ENCODE measurements around the gene MAPK8. TPM values are rescaled to one million over a fixed set of nuclear protein-coding genes. Genes with fewer than 3 reads are reported as not detected.

The MAPK8 gene
- total RNA-seq, 1 donor from 2014 or later, result 47.4 TPM

DNA sequence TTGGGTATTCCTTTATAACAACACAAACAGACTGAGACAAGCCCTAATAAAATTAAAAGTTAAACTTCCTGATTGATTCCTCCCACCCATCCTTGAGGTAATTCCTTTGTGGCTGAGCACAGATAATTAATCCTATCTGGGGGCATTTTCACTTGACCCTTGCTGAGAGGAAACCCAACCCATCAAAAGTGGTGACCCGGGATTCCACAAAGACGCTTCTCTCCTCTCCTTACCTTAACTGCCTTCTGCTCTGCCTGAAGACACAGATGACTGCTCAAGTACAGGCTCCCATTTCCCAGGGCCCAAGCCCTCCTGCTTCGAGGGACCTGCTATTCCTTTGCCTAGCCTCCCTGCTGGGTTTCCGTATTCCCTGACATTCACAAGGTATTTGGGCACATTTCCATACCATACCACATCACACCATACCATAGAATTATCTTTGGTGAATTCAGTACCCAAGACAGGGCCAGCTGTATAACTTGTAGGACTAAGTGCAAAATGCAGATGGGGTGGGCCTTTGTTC lies 9.8 kb upstream of the MAPK8 start:
- H3K36me3 Mint-ChIP-seq (ENCODE audit: low read depth, unreplicated experiment), result no peaks in the 10 kb centered on the region
- no peaks in the 10 kb centered on the region for H3K36me3 ChIP-seq (ENCODE audit: insufficient read depth, low read length)
- TF ChIP-seq, protein P1, sequence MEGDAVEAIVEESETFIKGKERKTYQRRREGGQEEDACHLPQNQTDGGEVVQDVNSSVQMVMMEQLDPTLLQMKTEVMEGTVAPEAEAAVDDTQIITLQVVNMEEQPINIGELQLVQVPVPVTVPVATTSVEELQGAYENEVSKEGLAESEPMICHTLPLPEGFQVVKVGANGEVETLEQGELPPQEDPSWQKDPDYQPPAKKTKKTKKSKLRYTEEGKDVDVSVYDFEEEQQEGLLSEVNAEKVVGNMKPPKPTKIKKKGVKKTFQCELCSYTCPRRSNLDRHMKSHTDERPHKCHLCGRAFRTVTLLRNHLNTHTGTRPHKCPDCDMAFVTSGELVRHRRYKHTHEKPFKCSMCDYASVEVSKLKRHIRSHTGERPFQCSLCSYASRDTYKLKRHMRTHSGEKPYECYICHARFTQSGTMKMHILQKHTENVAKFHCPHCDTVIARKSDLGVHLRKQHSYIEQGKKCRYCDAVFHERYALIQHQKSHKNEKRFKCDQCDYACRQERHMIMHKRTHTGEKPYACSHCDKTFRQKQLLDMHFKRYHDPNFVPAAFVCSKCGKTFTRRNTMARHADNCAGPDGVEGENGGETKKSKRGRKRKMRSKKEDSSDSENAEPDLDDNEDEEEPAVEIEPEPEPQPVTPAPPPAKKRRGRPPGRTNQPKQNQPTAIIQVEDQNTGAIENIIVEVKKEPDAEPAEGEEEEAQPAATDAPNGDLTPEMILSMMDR (IDR thresholded peaks at IDR 0.05; ENCODE audit: insufficient read depth, low read depth, low read length), result no peak
- no peak for TF ChIP-seq EZH2 (IDR thresholded peaks at IDR 0.05; ENCODE audit: insufficient read depth, low read length)
- FAIRE-seq (no peak), DNase-seq (ENCODE audit: low read depth) (no peak)
- no peak overlapping the region for H3K9ac ChIP-seq (ENCODE audit: low read length)
- H3K27me3 Mint-ChIP-seq (ENCODE audit: low read depth, unreplicated experiment), result peaks cover 29% of the 10 kb centered on the region
- no peaks in the 10 kb centered on the region for H3K79me2 ChIP-seq (ENCODE audit: insufficient read depth, low read length)
- no peak overlapping the region for H3K27ac Mint-ChIP-seq (ENCODE audit: unreplicated experiment)
- H3K27ac ChIP-seq (ENCODE audit: low read depth, low read length), result no peak overlapping the region
- no peaks in the 10 kb centered on the region for H3K4me1 ChIP-seq (ENCODE audit: insufficient read depth, low read length)
- peaks cover 1% of the 10 kb centered on the region for H3K9me3 Mint-ChIP-seq (ENCODE audit: unreplicated experiment)
- no peaks in the 10 kb centered on the region for H3K4me1 Mint-ChIP-seq (ENCODE audit: low read depth, unreplicated experiment)
- no peaks in the 10 kb centered on the region for H4K20me1 ChIP-seq (ENCODE audit: insufficient read depth, low read length)
- no peak overlapping the region for H2AFZ ChIP-seq (ENCODE audit: low read depth, low read length)
- no peak overlapping the region for H3K4me2 ChIP-seq (ENCODE audit: low read length)
- no peak overlapping the region for H3K4me3 ChIP-seq (ENCODE audit: insufficient read depth, low read depth, low read length)
- H3K9me3 ChIP-seq (ENCODE audit: insufficient read depth, low read depth, low read length), result no peaks in the 10 kb centered on the region
- peaks cover 8% of the 10 kb centered on the region for H3K27me3 ChIP-seq (ENCODE audit: insufficient read depth, low read length)
- no peak overlapping the region for H3K4me3 Mint-ChIP-seq (ENCODE audit: unreplicated experiment)

DNA sequence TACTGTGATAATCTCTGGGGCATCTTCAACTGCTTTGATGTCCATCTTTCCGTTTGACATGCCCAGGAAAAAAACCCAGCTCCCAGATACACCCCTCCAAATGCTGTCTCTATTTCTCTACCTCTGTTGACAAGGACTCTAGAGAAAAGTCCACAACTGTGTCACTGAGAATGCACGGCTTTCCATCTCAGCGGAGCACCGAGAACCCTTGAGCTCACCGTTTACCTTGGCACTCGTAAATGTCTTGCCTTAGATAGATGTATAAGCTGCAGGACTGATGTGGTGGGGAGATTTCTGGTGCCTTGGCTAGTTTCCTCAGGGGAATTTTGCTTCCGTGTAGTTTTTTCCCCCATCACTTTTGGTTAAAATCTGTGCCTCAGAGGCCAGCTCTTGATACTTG lies 7.4 kb upstream of the MAPK8 start:
- Mint-ChIP-seq H3K4me1 (ENCODE audit: low read depth, unreplicated experiment) (no peaks in the 10 kb centered on the region), H3K27ac (ENCODE audit: unreplicated experiment) (no peak overlapping the region), H3K4me3 (ENCODE audit: unreplicated experiment) (no peak overlapping the region), H3K36me3 (ENCODE audit: low read depth, unreplicated experiment) (no peaks in the 10 kb centered on the region), H3K9me3 (ENCODE audit: unreplicated experiment) (peaks cover 1% of the 10 kb centered on the region), H3K27me3 (ENCODE audit: low read depth, unreplicated experiment) (peaks cover 39% of the 10 kb centered on the region)
- Histone ChIP-seq H3K4me3 (ENCODE audit: insufficient read depth, low read depth, low read length) (no peak overlapping the region), H3K27ac (ENCODE audit: low read depth, low read length) (no peak overlapping the region), H3K4me1 (ENCODE audit: insufficient read depth, low read length) (no peaks in the 10 kb centered on the region), H3K79me2 (ENCODE audit: insufficient read depth, low read length) (no peaks in the 10 kb centered on the region), H2AFZ (ENCODE audit: low read depth, low read length) (no peak overlapping the region), H3K9me3 (ENCODE audit: insufficient read depth, low read depth, low read length) (no peaks in the 10 kb centered on the region), H3K4me2 (ENCODE audit: low read length) (no peak overlapping the region), H3K36me3 (ENCODE audit: insufficient read depth, low read length) (no peaks in the 10 kb centered on the region), H3K9ac (ENCODE audit: low read length) (no peak overlapping the region), H4K20me1 (ENCODE audit: insufficient read depth, low read length) (no peaks in the 10 kb centered on the region), H3K27me3 (ENCODE audit: insufficient read depth, low read length) (peaks cover 8% of the 10 kb centered on the region)
- DNase-seq (ENCODE audit: low read depth) (no peak), FAIRE-seq (no peak)
- TF ChIP-seq, protein P1 (IDR thresholded peaks at IDR 0.05; ENCODE audit: insufficient read depth, low read depth, low read length), result no peak
- TF ChIP-seq EZH2 (IDR thresholded peaks at IDR 0.05; ENCODE audit: insufficient read depth, low read length), result no peak

DNA sequence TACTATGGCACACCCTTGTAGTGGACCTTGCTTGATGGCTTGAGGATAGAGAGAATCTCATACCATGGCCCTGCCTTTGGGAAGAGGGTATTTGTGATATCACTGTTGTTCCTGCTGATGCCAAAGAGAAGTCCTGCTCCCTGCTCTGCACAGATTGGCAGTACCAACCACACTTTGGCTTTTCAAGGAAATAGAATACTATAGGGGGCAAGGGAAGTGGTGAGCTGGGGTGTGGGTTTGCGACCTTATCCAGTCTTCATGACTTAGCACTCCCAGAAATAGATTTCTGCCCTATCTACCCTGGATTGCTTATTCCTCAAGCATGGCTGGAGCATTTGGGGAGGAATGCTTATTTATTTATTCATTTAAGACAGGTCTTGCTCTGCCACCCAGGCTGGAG lies 6.8 kb upstream of the MAPK8 start:
- DNase-seq (ENCODE audit: low read depth) (no peak), FAIRE-seq (no peak)
- Histone ChIP-seq H3K9ac (ENCODE audit: low read length) (no peak overlapping the region), H2AFZ (ENCODE audit: low read depth, low read length) (no peak overlapping the region), H3K27ac (ENCODE audit: low read depth, low read length) (no peak overlapping the region), H3K9me3 (ENCODE audit: insufficient read depth, low read depth, low read length) (no peaks in the 10 kb centered on the region), H3K4me3 (ENCODE audit: insufficient read depth, low read depth, low read length) (no peak overlapping the region), H3K4me1 (ENCODE audit: insufficient read depth, low read length) (no peaks in the 10 kb centered on the region), H4K20me1 (ENCODE audit: insufficient read depth, low read length) (no peaks in the 10 kb centered on the region), H3K36me3 (ENCODE audit: insufficient read depth, low read length) (no peaks in the 10 kb centered on the region), H3K27me3 (ENCODE audit: insufficient read depth, low read length) (peaks cover 8% of the 10 kb centered on the region), H3K79me2 (ENCODE audit: insufficient read depth, low read length) (no peaks in the 10 kb centered on the region), H3K4me2 (ENCODE audit: low read length) (no peak overlapping the region)
- Mint-ChIP-seq H3K4me1 (ENCODE audit: low read depth, unreplicated experiment) (no peaks in the 10 kb centered on the region), H3K4me3 (ENCODE audit: unreplicated experiment) (no peak overlapping the region), H3K27me3 (ENCODE audit: low read depth, unreplicated experiment) (peaks cover 41% of the 10 kb centered on the region), H3K9me3 (ENCODE audit: unreplicated experiment) (peaks cover 1% of the 10 kb centered on the region), H3K36me3 (ENCODE audit: low read depth, unreplicated experiment) (no peaks in the 10 kb centered on the region), H3K27ac (ENCODE audit: unreplicated experiment) (no peak overlapping the region)
- TF ChIP-seq EZH2 (IDR thresholded peaks at IDR 0.05; ENCODE audit: insufficient read depth, low read length), result no peak
- TF ChIP-seq, protein P1 (IDR thresholded peaks at IDR 0.05; ENCODE audit: insufficient read depth, low read depth, low read length), result no peak
